ENCODE measurements around the gene TRA2A.

Gene TRA2A

DNA sequence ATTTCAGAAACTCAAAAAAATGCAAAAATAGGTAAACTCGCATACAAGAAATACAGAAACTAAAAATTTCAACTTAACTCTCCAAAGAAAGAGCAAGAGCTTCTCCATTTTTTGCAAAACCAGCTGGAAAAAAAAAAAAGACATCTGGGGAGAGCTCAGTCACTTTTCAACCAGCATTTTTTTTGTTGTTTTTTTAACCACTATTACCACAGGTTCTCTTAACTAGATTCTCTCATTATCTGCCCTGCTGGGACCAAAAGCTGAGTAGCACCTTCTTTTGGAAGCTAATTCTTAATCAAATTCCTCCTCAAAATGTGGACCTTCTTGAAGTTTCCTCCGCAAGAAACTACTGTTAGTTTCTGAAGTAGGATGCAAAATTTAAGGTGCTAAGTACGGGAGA, 75.7 kb downstream of the TRA2A start:
- in situ Hi-C loops (cut with HindIII; ENCODE audit: low pct_unique_long_range_greater_than_20kb, low sequenced_read_pairs), result no loop called here

DNA sequence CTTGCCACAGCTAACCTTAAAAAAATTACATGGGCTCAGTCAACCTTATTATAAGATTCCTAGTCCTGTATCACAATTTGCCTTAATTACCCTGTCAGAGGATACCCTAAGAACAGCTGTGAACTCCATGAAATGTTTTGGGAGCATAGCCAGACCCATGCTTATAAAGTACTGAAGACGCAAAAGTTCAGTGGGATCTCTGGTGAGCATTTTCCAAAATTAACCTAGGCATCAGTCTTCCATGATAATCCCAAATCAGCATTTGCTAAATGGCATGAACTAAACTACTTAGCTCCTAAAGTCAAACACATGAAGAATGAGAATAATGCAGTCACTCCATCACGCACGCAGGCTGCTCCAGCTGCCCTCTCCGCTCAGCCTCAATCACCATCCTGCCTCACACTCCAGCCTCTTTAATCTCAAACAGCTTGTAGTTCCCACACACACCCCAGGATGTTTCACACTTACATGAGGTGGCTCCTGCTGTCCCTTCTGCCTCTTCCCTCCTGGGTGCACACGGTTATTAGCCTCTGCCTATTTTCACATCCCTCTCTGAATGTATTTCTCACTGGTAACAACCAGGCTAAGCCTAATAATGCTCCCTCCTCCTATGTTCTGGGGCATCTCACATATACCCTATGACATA, 76.8 kb downstream of the TRA2A start:
- DNase-seq (ENCODE audit: low read depth in 1 of 2, low spot score in 1 of 2), result no peak
- no peak for TF ChIP-seq JUND (IDR thresholded peaks at IDR 0.05; ENCODE audit: low read depth)
- in situ Hi-C loops (cut with HindIII; ENCODE audit: low pct_unique_long_range_greater_than_20kb, low sequenced_read_pairs), result no loop called here

More for the DNA sequence above, 75.7 kb downstream of the TRA2A start:
- TF ChIP-seq JUND (IDR thresholded peaks at IDR 0.05; ENCODE audit: low read depth), result no peak
- no peak for DNase-seq (ENCODE audit: low read depth in 1 of 2, low spot score in 1 of 2)
